OCI-LY7 (cell line): Measurements from ENCODE around the gene SLCO2A1. TPM values are rescaled to one million over a fixed set of nuclear protein-coding genes. Genes with fewer than 3 reads are reported as not detected.

Source experiments
- BruUV-seq: library from RNA; stranded (reverse); fragments of 400-500 nt; replicated peaks from 2 replicates; lab custom pipeline; 2021; lab: Mats Ljungman, UMichigan
- CTCF ChIA-PET: fragments of 300-600 bp; sonication (Branson Sonifier 250); formaldehyde crosslinking; loops from one replicate; lab custom pipeline; 2022; ENCODE audit warnings: antibody characterized with exemption; ENCODE audit not compliant: unreplicated experiment; lab: Charles Lee
- POLR2A ChIA-PET: fragments of 300-600 bp; sonication (Branson Sonifier 250); formaldehyde crosslinking; loops from one replicate; lab custom pipeline; 2022; ENCODE audit warnings: antibody characterized with exemption; lab: Charles Lee
- DNase-seq: peaks from one replicate; pipeline ENCODE4 v3.0.0-alpha.2; 2015; ENCODE audit warnings: low spot score
- H2AFZ ChIP-seq: fragments of 200-600 bp; sonication (generic), shearing (Covaris generic); 2 replicates; pipeline ENCODE4 v1.6.1; 2014; ENCODE audit warnings: mild to moderate bottlenecking, antibody characterized with exemption, low read length, moderate library complexity
- H3K27ac ChIP-seq: fragments of 200-600 bp; sonication (generic); 2 replicates; pipeline ENCODE4 v1.5.1; 2014; ENCODE audit warnings: mixed run types, low read depth, mild to moderate bottlenecking, moderate library complexity, low read length, inconsistent platforms; ENCODE audit not compliant: poor library complexity, severe bottlenecking
- H3K36me3 ChIP-seq: fragments of 200-600 bp; sonication (generic); 2 replicates; pipeline ENCODE4 v1.6.1; 2014; ENCODE audit warnings: mild to moderate bottlenecking, antibody characterized with exemption, low read length, moderate library complexity, mixed read lengths; ENCODE audit not compliant: insufficient read depth
- H3K4me1 ChIP-seq: fragments of 200-600 bp; sonication (generic); 2 replicates; pipeline ENCODE4 v1.5.1; 2014; ENCODE audit warnings: mild to moderate bottlenecking, low read length; ENCODE audit not compliant: insufficient read depth, poor library complexity, severe bottlenecking
- H3K4me2 ChIP-seq: fragments of 200-600 bp; sonication (generic); 2 replicates; pipeline ENCODE4 v1.6.1; 2014; ENCODE audit warnings: mild to moderate bottlenecking, low read length
- H3K4me3 ChIP-seq: fragments of 200-600 bp; sonication (generic); 2 replicates; pipeline ENCODE4 v1.5.1; 2014; ENCODE audit warnings: mild to moderate bottlenecking, low read depth, low read length; ENCODE audit not compliant: poor library complexity, severe bottlenecking
- H3K79me2 ChIP-seq: fragments of 200-600 bp; sonication (generic); 2 replicates; pipeline ENCODE4 v1.6.1; 2016; ENCODE audit warnings: low read depth, mild to moderate bottlenecking, low read length, moderate library complexity, mixed read lengths; ENCODE audit not compliant: insufficient read depth
- H3K9me2 ChIP-seq: fragments of 200-600 bp; sonication (generic); 2 replicates; pipeline ENCODE4 v1.6.1; 2016; ENCODE audit warnings: mild to moderate bottlenecking, low read length, mixed read lengths; ENCODE audit not compliant: insufficient read depth
- H3K9me3 ChIP-seq: fragments of 200-600 bp; sonication (generic); 2 replicates; pipeline ENCODE4 v1.6.1; 2014; ENCODE audit warnings: mild to moderate bottlenecking, mixed run types, low read length, mixed read lengths
- H4K20me1 ChIP-seq: fragments of 200-600 bp; sonication (generic); 2 replicates; pipeline ENCODE4 v1.6.1; 2014; ENCODE audit warnings: mild to moderate bottlenecking, antibody characterized with exemption, low read length, moderate library complexity, mixed read lengths; ENCODE audit not compliant: insufficient read depth
- EZH2phosphoT487 ChIP-seq: fragments of 200-600 bp; sonication (generic); IDR thresholded peaks from 2 replicates; pipeline ENCODE4 v1.6.1; 2018; ENCODE audit warnings: low read depth, borderline replicate concordance, mild to moderate bottlenecking, mixed run types, antibody characterized with exemption, low read length, moderate library complexity, mixed read lengths
- intact Hi-C: fragments of 100-400 bp; cut with micrococcal nuclease; formaldehyde crosslinking; loops from one replicate; pipeline ENCODE4 v1.10.0; 2022; ENCODE audit not compliant: unreplicated experiment
- total RNA-seq, 2 experiments: library from RNA; depleted of rRNA in 1 of 2; stranded (reverse); fragments of >200 nt in 1 of 2; shearing (Covaris generic) in 1 of 2; gene quantifications; 2 replicates each; pipeline ENCODE4 v1.2.3, GENCODE V29; 2014 to 2022
- TF ChIP-seq, protein P1 (sequence below): fragments of 200-600 bp; sonication (generic); conservative IDR thresholded peaks from 2 replicates; pipeline ENCODE4 v1.5.1; 2014; ENCODE audit warnings: mild to moderate bottlenecking, antibody characterized with exemption, low read length, moderate library complexity, mixed read lengths

The SLCO2A1 gene
- total RNA-seq, 2 experiments from 2014 or later: not detected

DNA sequence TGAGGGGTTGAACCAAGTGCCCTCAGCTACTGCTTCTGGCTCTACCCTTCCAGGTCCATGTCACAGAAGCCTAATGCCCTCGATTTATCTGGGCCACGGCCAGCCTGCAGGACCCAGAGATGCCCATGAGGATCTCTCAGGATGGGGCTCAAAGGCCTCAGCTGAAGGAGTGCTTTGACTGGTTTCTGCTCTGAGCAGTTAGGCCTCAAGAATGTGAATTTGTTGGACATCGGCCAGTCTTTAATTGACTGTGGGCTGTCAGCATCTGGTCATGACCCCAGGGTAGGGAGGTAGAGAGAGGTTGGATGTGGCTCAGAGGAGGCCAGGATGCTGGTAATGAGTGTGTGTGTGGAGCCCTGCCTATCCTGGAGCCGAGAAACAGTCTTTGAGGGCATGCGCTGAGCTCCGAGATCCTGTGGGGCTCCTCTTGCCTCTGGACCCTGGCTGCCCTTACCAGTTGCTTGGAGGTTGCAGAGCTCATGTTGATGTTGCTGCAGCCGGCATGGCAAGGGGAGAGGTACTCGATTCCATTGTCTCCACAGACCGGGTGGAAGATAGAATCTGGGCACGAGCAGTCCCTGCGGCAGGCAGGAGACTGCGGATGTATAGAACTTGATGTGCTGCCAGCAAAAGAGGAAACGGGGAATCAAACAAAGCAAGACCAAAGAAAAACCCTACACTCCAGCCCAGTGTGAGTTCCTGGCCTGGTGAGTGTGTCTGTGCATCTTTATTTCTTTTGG lies 84.9 kb downstream of the SLCO2A1 start:
- Histone ChIP-seq H3K4me2 (no peak overlapping the region), H3K4me3 (no peak overlapping the region), H3K79me2 (no peaks in the 10 kb centered on the region), H2AFZ (no peak overlapping the region), H3K36me3 (no peaks in the 10 kb centered on the region), H3K9me3 (no peaks in the 10 kb centered on the region), H3K4me1 (no peaks in the 10 kb centered on the region), H4K20me1 (no peaks in the 10 kb centered on the region), H3K27ac (no peak overlapping the region), H3K9me2 (no peaks in the 10 kb centered on the region)
- intact Hi-C loops: no loop called here
- no peak for TF ChIP-seq EZH2phosphoT487
- TF ChIP-seq, protein P1, sequence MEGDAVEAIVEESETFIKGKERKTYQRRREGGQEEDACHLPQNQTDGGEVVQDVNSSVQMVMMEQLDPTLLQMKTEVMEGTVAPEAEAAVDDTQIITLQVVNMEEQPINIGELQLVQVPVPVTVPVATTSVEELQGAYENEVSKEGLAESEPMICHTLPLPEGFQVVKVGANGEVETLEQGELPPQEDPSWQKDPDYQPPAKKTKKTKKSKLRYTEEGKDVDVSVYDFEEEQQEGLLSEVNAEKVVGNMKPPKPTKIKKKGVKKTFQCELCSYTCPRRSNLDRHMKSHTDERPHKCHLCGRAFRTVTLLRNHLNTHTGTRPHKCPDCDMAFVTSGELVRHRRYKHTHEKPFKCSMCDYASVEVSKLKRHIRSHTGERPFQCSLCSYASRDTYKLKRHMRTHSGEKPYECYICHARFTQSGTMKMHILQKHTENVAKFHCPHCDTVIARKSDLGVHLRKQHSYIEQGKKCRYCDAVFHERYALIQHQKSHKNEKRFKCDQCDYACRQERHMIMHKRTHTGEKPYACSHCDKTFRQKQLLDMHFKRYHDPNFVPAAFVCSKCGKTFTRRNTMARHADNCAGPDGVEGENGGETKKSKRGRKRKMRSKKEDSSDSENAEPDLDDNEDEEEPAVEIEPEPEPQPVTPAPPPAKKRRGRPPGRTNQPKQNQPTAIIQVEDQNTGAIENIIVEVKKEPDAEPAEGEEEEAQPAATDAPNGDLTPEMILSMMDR: no peak
- BruUV-seq: no TSS peak
- no peak for DNase-seq
- POLR2A ChIA-PET: no interaction called here
- CTCF ChIA-PET: no interaction called here

DNA sequence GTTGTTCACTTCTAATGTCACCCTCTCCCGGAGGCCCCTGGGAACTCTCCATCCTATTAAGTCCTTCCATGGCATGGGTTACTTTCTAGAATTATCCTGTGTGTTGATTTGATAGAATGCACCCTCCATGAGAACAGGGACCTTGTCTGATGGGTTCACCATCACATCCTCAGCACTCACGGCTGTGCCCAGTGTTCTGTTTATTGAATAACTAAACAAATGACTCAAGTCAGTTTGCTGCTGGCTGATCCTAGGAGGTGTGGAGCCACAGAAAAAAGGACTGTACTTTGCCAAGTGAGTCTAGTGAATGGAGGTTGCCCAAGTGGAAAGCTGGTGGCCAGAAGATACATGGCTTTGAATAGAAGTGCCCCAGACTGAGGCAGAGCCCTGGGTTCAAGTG lies 85.5 kb downstream of the SLCO2A1 start:
- ChIA-PET CTCF (no interaction called here), POLR2A (no interaction called here)
- Histone ChIP-seq H3K9me2 (no peaks in the 10 kb centered on the region), H3K79me2 (no peaks in the 10 kb centered on the region), H3K4me3 (no peak overlapping the region), H3K9me3 (no peaks in the 10 kb centered on the region), H2AFZ (no peak overlapping the region), H3K27ac (no peak overlapping the region), H3K4me2 (no peak overlapping the region), H4K20me1 (no peaks in the 10 kb centered on the region), H3K4me1 (no peaks in the 10 kb centered on the region), H3K36me3 (no peaks in the 10 kb centered on the region)
- intact Hi-C loops: no loop called here
- TF ChIP-seq EZH2phosphoT487: no peak
- TF ChIP-seq, protein P1: no peak
- DNase-seq: no peak
- BruUV-seq: no TSS peak

DNA sequence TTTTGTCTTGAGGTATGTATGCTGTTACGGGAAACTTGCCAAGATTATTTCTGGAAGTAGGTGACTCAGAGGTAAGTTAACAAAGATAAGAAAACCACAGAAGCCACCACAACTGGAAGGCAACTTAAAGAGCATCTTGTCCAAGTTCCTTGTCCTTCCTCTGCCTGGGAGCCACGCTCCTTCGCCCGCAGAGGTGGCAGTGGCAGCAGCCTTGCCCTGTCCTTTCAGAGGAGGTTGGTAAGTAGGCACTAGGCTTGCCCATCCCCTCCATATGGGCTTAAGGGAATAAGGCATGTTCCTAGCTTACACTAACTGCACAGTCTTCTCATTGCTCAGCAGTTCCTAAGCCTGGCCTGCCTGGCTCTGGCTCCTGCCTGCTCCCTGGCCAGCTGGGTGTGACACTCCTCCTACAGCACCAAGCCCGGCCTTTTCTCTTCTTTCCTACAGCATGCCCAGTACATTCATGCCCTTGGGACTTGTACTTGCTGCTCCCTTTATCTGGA lies 86.0 kb downstream of the SLCO2A1 start:
- no peaks in the 10 kb centered on the region for H4K20me1 ChIP-seq
- ChIA-PET POLR2A (no interaction called here), CTCF (no interaction called here)
- H3K4me1 ChIP-seq: no peaks in the 10 kb centered on the region
- no peak overlapping the region for H3K4me2 ChIP-seq
- DNase-seq: no peak
- H3K27ac ChIP-seq: no peak overlapping the region
- H2AFZ ChIP-seq: no peak overlapping the region
- no peaks in the 10 kb centered on the region for H3K9me3 ChIP-seq
- no peaks in the 10 kb centered on the region for H3K79me2 ChIP-seq
- TF ChIP-seq, protein P1: no peak
- TF ChIP-seq EZH2phosphoT487: no peak
- H3K36me3 ChIP-seq: no peaks in the 10 kb centered on the region
- no TSS peak for BruUV-seq
- intact Hi-C loops: no loop called here
- no peak overlapping the region for H3K4me3 ChIP-seq
- H3K9me2 ChIP-seq: no peaks in the 10 kb centered on the region
